ENCODE data around the gene TASP1.

DNA sequence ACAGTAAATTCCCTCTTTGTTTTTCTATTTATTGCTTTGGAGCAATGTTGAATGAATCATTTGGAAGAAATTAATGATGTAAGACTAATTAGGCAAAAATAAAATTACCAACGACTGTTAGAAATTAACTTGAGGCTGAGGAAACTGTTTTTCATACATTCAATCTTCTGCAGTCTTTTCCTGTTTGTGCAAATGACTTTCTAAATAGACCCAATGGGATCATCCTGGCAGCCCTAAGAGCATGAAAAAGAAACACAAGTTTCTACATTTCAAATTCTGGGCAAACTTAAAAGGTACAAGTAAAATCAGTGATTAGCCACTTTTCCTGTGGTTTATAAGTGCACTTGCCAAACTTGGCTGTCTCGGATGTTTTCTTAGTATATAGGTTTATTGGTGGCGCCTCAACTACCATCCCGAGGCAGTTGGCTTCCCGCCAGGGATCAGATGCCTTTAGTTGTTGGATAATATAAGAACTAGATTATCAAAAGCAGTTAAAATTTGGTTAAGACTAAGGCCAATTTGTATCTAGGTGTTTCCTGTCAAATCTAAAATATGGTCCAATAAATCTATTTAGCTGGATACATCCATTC lies 236.5 kb downstream of the TASP1 start:
- no peak for TF ChIP-seq POLR2A (IDR thresholded peaks at IDR 0.05)
- TF ChIP-seq, protein P1, sequence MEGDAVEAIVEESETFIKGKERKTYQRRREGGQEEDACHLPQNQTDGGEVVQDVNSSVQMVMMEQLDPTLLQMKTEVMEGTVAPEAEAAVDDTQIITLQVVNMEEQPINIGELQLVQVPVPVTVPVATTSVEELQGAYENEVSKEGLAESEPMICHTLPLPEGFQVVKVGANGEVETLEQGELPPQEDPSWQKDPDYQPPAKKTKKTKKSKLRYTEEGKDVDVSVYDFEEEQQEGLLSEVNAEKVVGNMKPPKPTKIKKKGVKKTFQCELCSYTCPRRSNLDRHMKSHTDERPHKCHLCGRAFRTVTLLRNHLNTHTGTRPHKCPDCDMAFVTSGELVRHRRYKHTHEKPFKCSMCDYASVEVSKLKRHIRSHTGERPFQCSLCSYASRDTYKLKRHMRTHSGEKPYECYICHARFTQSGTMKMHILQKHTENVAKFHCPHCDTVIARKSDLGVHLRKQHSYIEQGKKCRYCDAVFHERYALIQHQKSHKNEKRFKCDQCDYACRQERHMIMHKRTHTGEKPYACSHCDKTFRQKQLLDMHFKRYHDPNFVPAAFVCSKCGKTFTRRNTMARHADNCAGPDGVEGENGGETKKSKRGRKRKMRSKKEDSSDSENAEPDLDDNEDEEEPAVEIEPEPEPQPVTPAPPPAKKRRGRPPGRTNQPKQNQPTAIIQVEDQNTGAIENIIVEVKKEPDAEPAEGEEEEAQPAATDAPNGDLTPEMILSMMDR (IDR thresholded peaks at IDR 0.05): no peak
